SK-N-SH treated with all-trans-retinoic acid at 6 μM for 48 hours (cell line): ENCODE results near the gene QRICH2.

Source experiments
- ATAC-seq: fragments of 200-7000 bp; cut with Tn5 transposase; 3 replicates; pipeline ENCODE4 v1.9.1; 2020; ENCODE audit warnings: mild to moderate bottlenecking, moderate library complexity
- ARNTL ChIP-seq: fragments of 450-650 bp; formaldehyde crosslinking; IDR thresholded peaks from 2 replicates; pipeline ENCODE4 v1.5.0; 2020; ENCODE audit warnings: low read depth, mild to moderate bottlenecking, moderate library complexity, borderline replicate concordance
- BACH2 ChIP-seq: fragments of 250-450 bp; sonication (Bioruptor Pico); IDR thresholded peaks from 2 replicates; pipeline ENCODE4 v1.9.0; 2021; ENCODE audit warnings: mild to moderate bottlenecking, borderline replicate concordance
- CSDC2 ChIP-seq: fragments of 250-450 bp; sonication (Bioruptor Pico); IDR thresholded peaks from 2 replicates; pipeline ENCODE4 v1.5.0; 2020; ENCODE audit warnings: mild to moderate bottlenecking, moderate library complexity
- CSRNP3 ChIP-seq: fragments of 250-450 bp; sonication (Bioruptor Pico); IDR thresholded peaks from 2 replicates; pipeline ENCODE4 v1.5.1; 2021; ENCODE audit warnings: mild to moderate bottlenecking, moderate library complexity
- ESRRG ChIP-seq: fragments of 250-450 bp; sonication (Bioruptor Pico); IDR thresholded peaks from 2 replicates; pipeline ENCODE4 v1.6.1; 2021; ENCODE audit warnings: mild to moderate bottlenecking
- GLIS3 ChIP-seq: fragments of 250-450 bp; sonication (Bioruptor Pico); IDR thresholded peaks from 2 replicates; pipeline ENCODE4 v1.5.0; 2020; ENCODE audit warnings: mild to moderate bottlenecking, moderate library complexity
- ISL1 ChIP-seq: fragments of 250-450 bp; sonication (Bioruptor Pico); IDR thresholded peaks from 2 replicates; pipeline ENCODE4 v2.1.2; 2022; ENCODE audit warnings: mild to moderate bottlenecking, moderate library complexity
- OSR1 ChIP-seq: fragments of 250-450 bp; sonication (Bioruptor Pico); IDR thresholded peaks from 2 replicates; pipeline ENCODE4 v1.8.0; 2022; ENCODE audit warnings: moderate library complexity, mild to moderate bottlenecking, inconsistent platforms
- POU6F1 ChIP-seq: fragments of 250-450 bp; sonication (Bioruptor Pico); IDR thresholded peaks from 2 replicates; pipeline ENCODE4 v1.8.0; 2021; ENCODE audit warnings: low read depth, mild to moderate bottlenecking, moderate library complexity, borderline replicate concordance
- PPARA ChIP-seq: fragments of 250-450 bp; sonication (Bioruptor Pico); IDR thresholded peaks from 2 replicates; pipeline ENCODE4 v1.5.0; 2020; ENCODE audit warnings: mild to moderate bottlenecking, borderline replicate concordance
- RARB ChIP-seq: fragments of 250-450 bp; sonication (Bioruptor Pico); IDR thresholded peaks from 2 replicates; pipeline ENCODE4 v1.8.0; 2021; ENCODE audit warnings: mild to moderate bottlenecking, moderate library complexity
- SNAI2 ChIP-seq: fragments of 250-450 bp; sonication (Bioruptor Pico); IDR thresholded peaks from 2 replicates; pipeline ENCODE4 v1.5.0; 2020; ENCODE audit warnings: mild to moderate bottlenecking, moderate library complexity
- TCF4 ChIP-seq: fragments of 250-450 bp; sonication (Bioruptor Pico); IDR thresholded peaks from 2 replicates; pipeline ENCODE4 v1.8.0; 2021; ENCODE audit warnings: mild to moderate bottlenecking, moderate library complexity, borderline replicate concordance
- TOX ChIP-seq: fragments of 250-450 bp; sonication (Bioruptor Pico); IDR thresholded peaks from 2 replicates; pipeline ENCODE4 v1.8.0; 2021; ENCODE audit warnings: mild to moderate bottlenecking, moderate library complexity, borderline replicate concordance
- ZC3H10 ChIP-seq: fragments of 250-450 bp; sonication (Bioruptor Pico); IDR thresholded peaks from 2 replicates; pipeline ENCODE4 v1.5.1; 2021; ENCODE audit warnings: mild to moderate bottlenecking, moderate library complexity
- ZFP3 ChIP-seq: fragments of 250-450 bp; sonication (Bioruptor Pico); IDR thresholded peaks from 2 replicates; pipeline ENCODE4 v1.5.0; 2020; ENCODE audit warnings: mild to moderate bottlenecking, moderate library complexity
- ZFP30 ChIP-seq: fragments of 450-650 bp; formaldehyde crosslinking; IDR thresholded peaks from 2 replicates; pipeline ENCODE4 v1.5.0; 2022; ENCODE audit warnings: mild to moderate bottlenecking, moderate library complexity
- ZNF565 ChIP-seq: fragments of 450-650 bp; formaldehyde crosslinking; conservative IDR thresholded peaks from 2 replicates; pipeline ENCODE4 v1.5.0; 2020; ENCODE audit warnings: low read depth, mild to moderate bottlenecking, moderate library complexity
- ZNF70 ChIP-seq: fragments of 450-650 bp; formaldehyde crosslinking; IDR thresholded peaks from 2 replicates; pipeline ENCODE4 v1.5.0; 2020; ENCODE audit warnings: mild to moderate bottlenecking, moderate library complexity
- ZNF8 ChIP-seq: fragments of 450-650 bp; formaldehyde crosslinking; IDR thresholded peaks from 2 replicates; pipeline ENCODE4 v1.5.0; 2020; ENCODE audit warnings: mild to moderate bottlenecking, moderate library complexity
- TF ChIP-seq, protein P1 (sequence below): fragments of 250-450 bp; sonication (Bioruptor Pico); IDR thresholded peaks from 2 replicates; pipeline ENCODE4 v1.5.1; 2020; ENCODE audit warnings: low read depth, mild to moderate bottlenecking, moderate library complexity
- TF ChIP-seq, protein P2 (sequence below): fragments of 250-450 bp; sonication (Bioruptor Pico); IDR thresholded peaks from 2 replicates; pipeline ENCODE4 v1.8.0; 2020; ENCODE audit warnings: mild to moderate bottlenecking, moderate library complexity, borderline replicate concordance

Gene QRICH2

GRCh38 chr17:76263896-76264295 is 44.2 kb downstream of the QRICH2 start:
- TF ChIP-seq, protein P1, sequence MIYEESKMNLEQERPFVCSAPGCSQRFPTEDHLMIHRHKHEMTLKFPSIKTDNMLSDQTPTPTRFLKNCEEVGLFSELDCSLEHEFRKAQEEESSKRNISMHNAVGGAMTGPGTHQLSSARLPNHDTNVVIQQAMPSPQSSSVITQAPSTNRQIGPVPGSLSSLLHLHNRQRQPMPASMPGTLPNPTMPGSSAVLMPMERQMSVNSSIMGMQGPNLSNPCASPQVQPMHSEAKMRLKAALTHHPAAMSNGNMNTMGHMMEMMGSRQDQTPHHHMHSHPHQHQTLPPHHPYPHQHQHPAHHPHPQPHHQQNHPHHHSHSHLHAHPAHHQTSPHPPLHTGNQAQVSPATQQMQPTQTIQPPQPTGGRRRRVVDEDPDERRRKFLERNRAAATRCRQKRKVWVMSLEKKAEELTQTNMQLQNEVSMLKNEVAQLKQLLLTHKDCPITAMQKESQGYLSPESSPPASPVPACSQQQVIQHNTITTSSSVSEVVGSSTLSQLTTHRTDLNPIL (CRISPR knock-in tag): no peak
- TF ChIP-seq BACH2 (CRISPR knock-in tag) (no peak), ESRRG (CRISPR knock-in tag) (no peak), POU6F1 (CRISPR knock-in tag) (no peak), ZFP3 (CRISPR knock-in tag) (no peak), ARNTL (CRISPR knock-in tag) (no peak), SNAI2 (no peak), ZC3H10 (CRISPR knock-in tag) (no peak), ZFP30 (CRISPR knock-in tag) (no peak), TCF4 (CRISPR knock-in tag) (no peak), ZNF565 (CRISPR knock-in tag) (no peak), CSRNP3 (CRISPR knock-in tag) (no peak), RARB (CRISPR knock-in tag) (no peak), CSDC2 (CRISPR knock-in tag) (no peak), PPARA (CRISPR knock-in tag) (no peak), TOX (CRISPR knock-in tag) (no peak), ZNF70 (CRISPR knock-in tag) (no peak), ZNF8 (CRISPR knock-in tag) (no peak)
- TF ChIP-seq, protein P2, sequence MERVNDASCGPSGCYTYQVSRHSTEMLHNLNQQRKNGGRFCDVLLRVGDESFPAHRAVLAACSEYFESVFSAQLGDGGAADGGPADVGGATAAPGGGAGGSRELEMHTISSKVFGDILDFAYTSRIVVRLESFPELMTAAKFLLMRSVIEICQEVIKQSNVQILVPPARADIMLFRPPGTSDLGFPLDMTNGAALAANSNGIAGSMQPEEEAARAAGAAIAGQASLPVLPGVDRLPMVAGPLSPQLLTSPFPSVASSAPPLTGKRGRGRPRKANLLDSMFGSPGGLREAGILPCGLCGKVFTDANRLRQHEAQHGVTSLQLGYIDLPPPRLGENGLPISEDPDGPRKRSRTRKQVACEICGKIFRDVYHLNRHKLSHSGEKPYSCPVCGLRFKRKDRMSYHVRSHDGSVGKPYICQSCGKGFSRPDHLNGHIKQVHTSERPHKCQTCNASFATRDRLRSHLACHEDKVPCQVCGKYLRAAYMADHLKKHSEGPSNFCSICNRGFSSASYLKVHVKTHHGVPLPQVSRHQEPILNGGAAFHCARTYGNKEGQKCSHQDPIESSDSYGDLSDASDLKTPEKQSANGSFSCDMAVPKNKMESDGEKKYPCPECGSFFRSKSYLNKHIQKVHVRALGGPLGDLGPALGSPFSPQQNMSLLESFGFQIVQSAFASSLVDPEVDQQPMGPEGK (CRISPR knock-in tag): no peak
- no peak for ATAC-seq

DNA sequence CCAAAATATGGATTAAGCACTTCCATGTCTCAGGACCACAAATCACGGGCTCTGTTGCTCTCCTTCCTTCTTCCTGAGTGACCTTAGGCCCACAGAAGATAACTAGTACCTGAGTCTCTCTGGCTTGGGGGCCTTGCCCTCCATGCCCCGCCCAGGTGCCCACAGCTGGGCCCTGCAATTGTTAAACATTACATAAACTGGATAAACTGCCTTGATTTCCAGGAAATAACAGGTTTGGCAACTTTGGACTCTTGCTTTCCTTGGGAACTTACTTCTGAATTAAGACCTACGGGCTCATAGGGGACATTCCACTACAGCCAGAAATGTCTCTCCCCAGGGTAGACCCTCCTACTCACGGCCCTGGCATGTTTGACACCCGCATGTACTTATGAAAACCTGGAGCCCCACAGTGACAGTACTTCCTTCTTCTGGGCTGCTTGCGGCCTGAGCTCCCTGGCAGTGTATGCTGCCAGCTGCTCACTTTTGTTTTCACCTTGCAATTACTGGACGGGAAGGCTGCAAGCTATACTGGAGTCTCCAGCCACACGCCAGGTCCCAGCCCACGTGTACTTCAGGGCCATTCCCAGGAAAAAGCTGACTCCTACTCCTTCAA is 45.2 kb downstream of the QRICH2 start:
- no peak for ATAC-seq
- no peak for TF ChIP-seq GLIS3 (CRISPR knock-in tag)

- TF ChIP-seq GLIS3 (CRISPR knock-in tag) (no peak), OSR1 (CRISPR knock-in tag) (no peak), PPARA (CRISPR knock-in tag) (no peak)
- TF ChIP-seq, all 23 proteins: peak for 0
- no peak for ATAC-seq
These were observed 46.5 kb downstream of the QRICH2 start for GRCh38 chr17:76261421-76262215.

DNA sequence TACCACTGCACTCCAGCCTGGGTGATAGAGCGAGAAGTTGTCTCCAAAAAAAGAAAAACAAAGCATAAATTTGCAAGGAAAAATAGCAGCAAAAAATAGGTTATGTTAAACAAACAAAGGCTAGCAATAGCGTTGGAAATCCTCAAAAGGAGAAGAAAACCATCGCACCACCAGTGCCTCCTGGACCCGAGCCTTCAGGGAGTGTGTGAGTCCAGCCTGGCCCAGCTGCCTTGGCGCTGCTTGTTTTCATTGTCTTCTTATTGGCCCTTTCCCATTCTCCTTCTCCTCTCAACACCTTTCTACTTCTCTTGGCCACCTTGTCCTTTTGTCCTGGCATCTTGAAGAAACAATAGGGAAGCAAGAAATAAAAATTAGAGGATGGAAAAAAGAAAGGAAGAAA is 47.4 kb downstream of the QRICH2 start:
- no peak for ATAC-seq
- TF ChIP-seq ZC3H10 (CRISPR knock-in tag): no peak
- TF ChIP-seq ZNF8 (CRISPR knock-in tag): no peak
- no peak for TF ChIP-seq OSR1 (CRISPR knock-in tag)
- no peak for TF ChIP-seq PPARA (CRISPR knock-in tag)
- TF ChIP-seq, protein P2 (CRISPR knock-in tag): no peak
- TF ChIP-seq CSRNP3 (CRISPR knock-in tag): no peak
- no peak for TF ChIP-seq TCF4 (CRISPR knock-in tag)
- no peak for TF ChIP-seq ESRRG (CRISPR knock-in tag)
- no peak for TF ChIP-seq SNAI2
- no peak for TF ChIP-seq ZFP3 (CRISPR knock-in tag)
- TF ChIP-seq RARB (CRISPR knock-in tag): no peak
- no peak for TF ChIP-seq ISL1 (CRISPR knock-in tag)
- TF ChIP-seq ZFP30 (CRISPR knock-in tag): no peak
